Esophagus muscularis mucosa (tissue), 4 donors: Measurements from ENCODE around the gene PTPRK. TPM values are rescaled to one million over a fixed set of nuclear protein-coding genes. Genes with fewer than 3 reads are reported as not detected.

Experiments used
- DNase-seq: peaks from one replicate; pipeline ENCODE4 v3.0.0-alpha.2; 2017; ENCODE audit errors: extremely low spot score
- H3K27ac ChIP-seq, 4 donors: fragments of 200-600 bp; sonication (generic); replicated peaks in 1 of 4; 1 replicate in 3 of 4; 2 replicates in 1 of 4; pipeline ENCODE4 v1.5.1; 2016 to 2019; ENCODE audit warnings: mild to moderate bottlenecking in 1 of 4
- H3K27me3 ChIP-seq, 4 donors: fragments of 200-600 bp; sonication (generic); one replicate each; pipeline versions ENCODE4 v1.5.1 to v1.6.0; 2016 to 2019
- H3K36me3 ChIP-seq, 4 donors: fragments of 200-600 bp; sonication (generic); one replicate each; pipeline ENCODE4 v1.5.1; 2016 to 2019
- H3K4me1 ChIP-seq, 4 donors: fragments of 200-600 bp; sonication (generic); one replicate each; pipeline ENCODE4 v1.5.1; 2016 to 2019
- H3K4me3 ChIP-seq, 4 donors: fragments of 200-600 bp; sonication (generic); 1 replicate in 2 of 4; 2 replicates in 2 of 4; pipeline ENCODE4 v1.5.1; 2016 to 2019; ENCODE audit warnings: mild to moderate bottlenecking in 4 of 4, moderate library complexity in 1 of 4
- H3K9me3 ChIP-seq, 4 donors: fragments of 200-600 bp; sonication (generic); 1 replicate in 3 of 4; 2 replicates in 1 of 4; pipeline ENCODE4 v1.5.1; 2016 to 2019
- EP300 ChIP-seq: sonication (generic); formaldehyde crosslinking; IDR thresholded peaks from one replicate; pipeline ENCODE4 v1.6.1; 2017; ENCODE audit warnings: antibody characterized with exemption
- POLR2A ChIP-seq: fragments of 450-650 bp; IDR thresholded peaks from one replicate; pipeline ENCODE4 v1.6.1; 2017; ENCODE audit warnings: antibody characterized with exemption, moderate library complexity, mild to moderate bottlenecking, low read depth
- POLR2AphosphoS5 ChIP-seq, 2 donors: sonication (generic); formaldehyde crosslinking; IDR thresholded peaks; one replicate each; pipeline ENCODE4 v1.6.1; 2017; ENCODE audit warnings: antibody characterized with exemption in 2 of 2
- WGBS: methylation state at CpG from one replicate; pipeline ENCODE4 v1.1.5; 2018; 5-methylcytosine and 5-hydroxymethylcytosine counted together
- intact Hi-C: fragments of 100-400 bp; cut with DNase I; formaldehyde crosslinking; loops from one replicate; pipeline ENCODE4 v1.15.1; 2023
- total RNA-seq, 4 donors: library from RNA; depleted of rRNA; stranded (reverse); fragments of >200 nt; gene quantifications; one replicate each; pipeline versions ENCODE4 v1.1.0 to v1.2.1, GENCODE V29; 2016
- TF ChIP-seq, protein P1 (sequence below), 3 experiments: fragments of 200-600 bp in 2 of 3; fragments of 450-650 bp in 1 of 3; sonication (generic) in 2 of 3; IDR thresholded peaks; one replicate each; pipeline ENCODE4 v1.5.1; 2017 to 2019; ENCODE audit warnings: antibody characterized with exemption in 3 of 3, mild to moderate bottlenecking in 2 of 3, moderate library complexity in 1 of 3

PTPRK gene
- total RNA-seq, 4 donors from 2014 or later: 36.8 to 53.1 (median 43.8) TPM

DNA sequence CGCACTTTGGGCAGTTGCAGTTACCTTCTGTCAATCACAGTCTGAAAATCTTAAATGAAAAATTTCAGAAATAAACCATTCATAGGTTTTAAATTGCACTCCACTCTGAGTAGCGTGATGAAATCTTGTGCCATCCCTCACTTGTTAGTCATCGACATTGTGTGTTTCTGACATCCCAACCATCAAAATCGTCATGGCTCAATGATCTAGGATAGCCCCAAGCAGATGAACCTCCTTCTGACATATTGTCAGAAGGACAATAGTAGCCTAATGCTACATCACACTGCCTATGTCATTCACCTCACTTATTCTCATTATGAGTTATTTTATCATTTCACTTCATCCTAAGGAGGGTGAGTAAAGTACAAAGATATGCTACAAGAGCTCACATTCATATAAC lies 284.8 kb downstream of the PTPRK start:
- no peaks in the 10 kb centered on the region for H3K36me3 ChIP-seq
- H3K4me3 ChIP-seq: no peak overlapping the region
- H3K4me1 ChIP-seq: peaks cover 0 to 9% (median 5%) of the 10 kb centered on the region in 4 donors
- WGBS: 82% methylated on average over 4 of the region's 4 CpGs
- intact Hi-C loops: no loop called here
- no peaks in the 10 kb centered on the region for H3K27me3 ChIP-seq
- DNase-seq: no peak
- H3K9me3 ChIP-seq: no peaks in the 10 kb centered on the region
- no peak overlapping the region for H3K27ac ChIP-seq
- no peak for TF ChIP-seq POLR2A
- TF ChIP-seq, protein P1, sequence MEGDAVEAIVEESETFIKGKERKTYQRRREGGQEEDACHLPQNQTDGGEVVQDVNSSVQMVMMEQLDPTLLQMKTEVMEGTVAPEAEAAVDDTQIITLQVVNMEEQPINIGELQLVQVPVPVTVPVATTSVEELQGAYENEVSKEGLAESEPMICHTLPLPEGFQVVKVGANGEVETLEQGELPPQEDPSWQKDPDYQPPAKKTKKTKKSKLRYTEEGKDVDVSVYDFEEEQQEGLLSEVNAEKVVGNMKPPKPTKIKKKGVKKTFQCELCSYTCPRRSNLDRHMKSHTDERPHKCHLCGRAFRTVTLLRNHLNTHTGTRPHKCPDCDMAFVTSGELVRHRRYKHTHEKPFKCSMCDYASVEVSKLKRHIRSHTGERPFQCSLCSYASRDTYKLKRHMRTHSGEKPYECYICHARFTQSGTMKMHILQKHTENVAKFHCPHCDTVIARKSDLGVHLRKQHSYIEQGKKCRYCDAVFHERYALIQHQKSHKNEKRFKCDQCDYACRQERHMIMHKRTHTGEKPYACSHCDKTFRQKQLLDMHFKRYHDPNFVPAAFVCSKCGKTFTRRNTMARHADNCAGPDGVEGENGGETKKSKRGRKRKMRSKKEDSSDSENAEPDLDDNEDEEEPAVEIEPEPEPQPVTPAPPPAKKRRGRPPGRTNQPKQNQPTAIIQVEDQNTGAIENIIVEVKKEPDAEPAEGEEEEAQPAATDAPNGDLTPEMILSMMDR (IDR thresholded peaks at IDR 0.05): no peak
- TF ChIP-seq EP300: no peak
- TF ChIP-seq POLR2AphosphoS5 (IDR thresholded peaks at IDR 0.05): no peak

DNA sequence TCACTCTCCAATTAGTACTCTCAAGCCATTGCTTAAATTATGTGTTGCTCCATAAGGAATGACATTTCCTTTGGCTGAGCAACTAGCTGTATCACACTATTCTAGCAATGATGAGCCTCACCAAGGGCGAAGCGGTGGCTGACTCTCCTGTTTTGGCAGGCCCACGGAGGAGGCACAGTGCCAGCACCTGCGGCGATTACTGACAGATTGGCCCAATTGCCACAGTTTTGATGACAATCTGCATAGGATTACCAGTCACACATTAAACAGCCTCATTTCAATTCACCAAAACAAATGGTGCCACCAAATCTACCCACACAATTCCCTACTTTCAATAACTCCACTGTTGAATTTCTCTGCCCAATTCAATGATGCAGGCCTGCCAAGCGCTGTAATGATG lies 286.9 kb downstream of the PTPRK start:
- no peaks in the 10 kb centered on the region for H3K27me3 ChIP-seq
- H3K4me1 ChIP-seq: no peaks in the 10 kb centered on the region
- WGBS: 98% methylated on average over 6 of the region's 6 CpGs
- TF ChIP-seq POLR2A: no peak
- no peak for TF ChIP-seq POLR2AphosphoS5 (IDR thresholded peaks at IDR 0.05)
- no peak for TF ChIP-seq EP300
- TF ChIP-seq, protein P1 (IDR thresholded peaks at IDR 0.05): no peak
- DNase-seq: no peak
- no peak overlapping the region for H3K27ac ChIP-seq
- H3K9me3 ChIP-seq: no peaks in the 10 kb centered on the region
- H3K4me3 ChIP-seq: no peak overlapping the region
- no peaks in the 10 kb centered on the region for H3K36me3 ChIP-seq
- intact Hi-C loops: no loop called here

DNA sequence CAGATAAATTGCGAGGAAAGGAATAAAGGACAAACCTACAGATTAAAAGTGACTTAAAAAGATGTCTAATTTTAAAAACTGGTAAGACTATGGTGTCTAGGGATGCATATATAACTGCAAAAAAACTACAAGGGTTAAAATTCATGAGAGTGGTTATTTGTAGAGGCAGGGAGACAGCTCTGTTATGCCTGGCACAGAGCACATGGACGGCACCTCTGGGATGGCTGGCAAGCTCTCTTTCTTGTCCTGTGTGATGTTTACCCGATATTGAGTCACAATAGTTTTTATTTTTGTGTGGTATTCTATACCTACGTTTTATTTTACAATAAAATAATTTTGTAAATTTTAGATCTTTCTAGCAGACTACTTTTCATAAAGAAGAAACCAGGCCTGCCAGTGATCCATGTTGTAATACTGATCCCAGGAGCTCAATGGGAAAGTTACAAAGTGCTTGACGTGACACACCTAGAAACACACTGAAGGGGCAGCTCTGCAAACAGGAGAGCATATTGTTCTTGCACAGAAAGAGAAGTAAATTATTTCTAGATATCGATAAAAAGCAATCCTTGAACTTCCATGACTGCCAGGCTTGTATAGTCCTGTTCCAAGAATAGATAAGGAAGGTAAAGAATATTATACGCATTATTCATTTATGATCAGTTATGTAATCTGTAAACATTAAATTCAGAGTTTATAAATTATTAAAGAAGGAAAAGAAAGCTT lies 290.0 kb downstream of the PTPRK start:
- WGBS: 89% methylated on average over 7 of the region's 7 CpGs
- no peaks in the 10 kb centered on the region for H3K36me3 ChIP-seq

GRCh38 chr6:128225612-128226011 lies 294.8 kb downstream of the PTPRK start:
- intact Hi-C loops: no loop called here
- H3K36me3 ChIP-seq: no peaks in the 10 kb centered on the region
- TF ChIP-seq EP300: no peak
- no peak for TF ChIP-seq POLR2A
- TF ChIP-seq POLR2AphosphoS5 (IDR thresholded peaks at IDR 0.05): no peak
- TF ChIP-seq, protein P1 (IDR thresholded peaks at IDR 0.05): no peak
- H3K4me1 ChIP-seq: no peaks in the 10 kb centered on the region
- no peak for DNase-seq
- no peaks in the 10 kb centered on the region for H3K9me3 ChIP-seq
- no peaks in the 10 kb centered on the region for H3K27me3 ChIP-seq
- H3K27ac ChIP-seq: no peak overlapping the region
- no peak overlapping the region for H3K4me3 ChIP-seq

More for the DNA sequence above, 290.0 kb downstream of the PTPRK start:
- TF ChIP-seq EP300 (no peak), POLR2AphosphoS5 (IDR thresholded peaks at IDR 0.05) (no peak), POLR2A (no peak)
- TF ChIP-seq, protein P1 (IDR thresholded peaks at IDR 0.05): no peak
- Histone ChIP-seq H3K27me3 (no peaks in the 10 kb centered on the region), H3K4me3 (no peak overlapping the region), H3K9me3 (no peaks in the 10 kb centered on the region), H3K4me1 (no peaks in the 10 kb centered on the region), H3K27ac (no peak overlapping the region)
- intact Hi-C loops: no loop called here
- no peak for DNase-seq

DNA sequence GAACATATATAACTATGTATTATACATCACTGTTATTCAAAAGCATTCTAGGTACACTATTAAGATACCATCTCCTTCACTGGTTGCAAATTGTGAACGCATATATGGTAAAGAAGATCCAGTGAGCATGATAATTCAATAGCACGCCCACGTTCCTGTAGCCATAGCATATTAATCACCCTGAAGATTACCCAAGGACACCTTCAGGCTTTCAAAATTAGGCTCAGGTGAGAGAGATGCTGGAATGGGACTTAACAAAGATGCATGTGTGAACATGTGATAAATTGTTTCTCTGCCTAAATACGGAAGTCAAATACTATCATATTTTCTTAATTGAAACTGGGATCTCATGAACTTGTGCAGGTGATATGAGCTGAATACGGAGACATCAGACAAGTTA lies 303.5 kb downstream of the PTPRK start:
- no peaks in the 10 kb centered on the region for H3K4me1 ChIP-seq
- no peak for DNase-seq
- H3K9me3 ChIP-seq: no peaks in the 10 kb centered on the region
- peaks cover 0 to 4% (median 2%) of the 10 kb centered on the region in 4 donors for H3K36me3 ChIP-seq
- H3K4me3 ChIP-seq: no peak overlapping the region
- H3K27me3 ChIP-seq: no peaks in the 10 kb centered on the region
- WGBS: 97% methylated on average over 5 of the region's 5 CpGs
- TF ChIP-seq, protein P1 (IDR thresholded peaks at IDR 0.05): no peak
- TF ChIP-seq POLR2A (no peak), EP300 (no peak), POLR2AphosphoS5 (IDR thresholded peaks at IDR 0.05) (no peak)
- no peak overlapping the region for H3K27ac ChIP-seq
- intact Hi-C loops: no loop called here
